ENCODE data around the gene VEGFC. TPM values are rescaled to one million over a fixed set of nuclear protein-coding genes. Genes with fewer than 3 reads are reported as not detected.

Gene VEGFC
- total RNA-seq, 2 donors from 2014 or later, result not detected

DNA sequence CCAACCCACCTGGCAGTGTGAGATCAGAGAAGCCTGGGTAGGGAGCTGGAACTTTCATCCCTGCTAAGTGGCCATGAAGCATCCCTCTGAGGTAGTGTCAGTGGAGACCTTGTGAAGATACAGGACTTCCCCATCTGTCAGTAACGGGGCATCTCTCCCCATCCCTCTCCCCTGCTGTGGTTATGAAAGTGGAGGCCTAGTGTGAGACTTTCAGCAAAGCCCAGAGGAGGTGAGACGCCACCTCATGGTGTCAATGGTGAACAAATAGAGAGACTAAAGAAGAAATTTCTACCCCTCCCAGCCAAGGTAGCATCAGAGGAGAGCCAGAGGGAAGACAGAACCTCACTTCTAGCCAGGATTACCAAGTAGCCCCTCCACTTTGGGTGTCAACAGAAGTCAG, 150.2 kb downstream of the VEGFC start:
- H3K4me1 Mint-ChIP-seq (ENCODE audit: low read depth), result no peaks in the 10 kb centered on the region
- no peak overlapping the region for H3K27ac Mint-ChIP-seq
- peaks cover 2 to 3% of the 10 kb centered on the region in 2 donors for H3K9me3 Mint-ChIP-seq
- H3K27me3 Mint-ChIP-seq (ENCODE audit: low read depth), result no peaks in the 10 kb centered on the region
- DNase-seq, result no peak
- no peak for ATAC-seq (replicated peaks in 1 of 2)
- H3K36me3 Mint-ChIP-seq (ENCODE audit: insufficient read depth in 2 of 2), result no peaks in the 10 kb centered on the region
- no peak overlapping the region for H3K4me3 Mint-ChIP-seq

DNA sequence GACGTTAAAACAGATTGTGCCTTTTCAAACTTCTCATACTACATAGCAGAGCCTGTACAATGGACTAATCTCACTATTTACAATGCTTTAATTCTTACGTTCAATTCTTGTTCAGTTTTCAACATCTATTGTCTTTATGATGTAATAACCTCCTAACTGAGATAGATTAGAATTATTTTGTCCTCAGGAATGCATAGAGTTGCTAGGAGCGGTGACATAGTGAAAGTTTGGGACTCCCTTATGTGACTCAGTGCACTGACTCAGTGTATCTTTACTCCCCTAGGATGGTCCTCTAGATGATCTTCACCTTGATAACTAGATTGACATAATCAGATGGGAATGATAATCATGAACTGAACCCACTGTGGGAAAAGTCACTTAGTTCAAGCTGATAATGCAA, 151.5 kb downstream of the VEGFC start:
- ATAC-seq (replicated peaks in 1 of 2), result no peak
- no peaks in the 10 kb centered on the region for H3K27me3 Mint-ChIP-seq (ENCODE audit: low read depth)
- H3K4me3 Mint-ChIP-seq, result no peak overlapping the region
- H3K4me1 Mint-ChIP-seq (ENCODE audit: low read depth), result no peaks in the 10 kb centered on the region
- DNase-seq, result no peak
- H3K27ac Mint-ChIP-seq, result no peak overlapping the region
- H3K36me3 Mint-ChIP-seq (ENCODE audit: insufficient read depth in 2 of 2), result no peaks in the 10 kb centered on the region
- peaks cover 2 to 3% of the 10 kb centered on the region in 2 donors for H3K9me3 Mint-ChIP-seq

DNA sequence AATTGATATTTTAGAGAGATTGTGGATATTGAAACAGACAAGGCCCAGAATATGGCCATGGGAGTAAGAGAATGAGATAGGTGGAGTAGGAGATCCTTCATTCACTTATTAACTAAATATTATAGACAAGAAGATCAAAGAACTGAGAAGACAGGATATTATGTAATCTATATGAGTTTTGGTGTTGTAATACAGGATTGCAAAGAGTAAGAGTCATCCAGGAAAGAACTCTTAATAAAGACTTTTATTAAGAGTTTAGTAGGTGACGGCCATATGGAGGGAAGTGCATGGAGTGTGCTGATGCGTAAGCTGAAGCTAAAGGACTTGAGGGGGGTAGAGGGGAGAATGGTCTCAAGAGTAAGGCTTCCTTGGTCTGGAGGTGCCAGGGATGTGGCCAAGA, 153.7 kb downstream of the VEGFC start:
- H3K36me3 Mint-ChIP-seq (ENCODE audit: insufficient read depth in 2 of 2), result no peaks in the 10 kb centered on the region
- ATAC-seq (replicated peaks in 1 of 2) (no peak), DNase-seq (no peak)
- no peaks in the 10 kb centered on the region for H3K4me1 Mint-ChIP-seq (ENCODE audit: low read depth)
- H3K4me3 Mint-ChIP-seq, result no peak overlapping the region
- H3K9me3 Mint-ChIP-seq, result peaks cover 2% of the 10 kb centered on the region in 2 donors
- H3K27ac Mint-ChIP-seq, result no peak overlapping the region
- H3K27me3 Mint-ChIP-seq (ENCODE audit: low read depth), result no peaks in the 10 kb centered on the region

DNA sequence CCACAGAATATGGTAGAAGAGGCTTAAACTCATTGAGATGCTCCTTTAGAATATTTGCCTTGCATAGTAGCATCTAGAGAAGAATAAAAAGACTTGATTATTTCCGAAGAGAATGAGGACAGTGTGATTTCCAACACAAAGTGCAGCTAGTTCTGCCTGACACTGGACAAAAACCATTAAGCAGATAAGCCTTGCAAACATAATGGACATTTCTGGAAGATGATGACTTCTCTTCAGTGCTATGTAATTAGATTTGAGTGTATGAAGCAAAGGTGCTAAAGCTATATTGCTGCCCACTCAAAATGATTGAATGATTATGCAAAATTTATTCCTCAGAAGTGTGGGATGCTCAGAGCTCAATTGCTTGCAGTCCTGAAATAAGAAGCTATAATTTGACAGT, 156.4 kb downstream of the VEGFC start:
- Mint-ChIP-seq H3K4me3 (no peak overlapping the region), H3K4me1 (ENCODE audit: low read depth) (no peaks in the 10 kb centered on the region), H3K36me3 (ENCODE audit: insufficient read depth in 2 of 2) (no peaks in the 10 kb centered on the region), H3K9me3 (peaks cover 0 to 2% of the 10 kb centered on the region in 2 donors), H3K27me3 (ENCODE audit: low read depth) (no peaks in the 10 kb centered on the region), H3K27ac (no peak overlapping the region)
- DNase-seq (no peak), ATAC-seq (replicated peaks in 1 of 2) (no peak)

DNA sequence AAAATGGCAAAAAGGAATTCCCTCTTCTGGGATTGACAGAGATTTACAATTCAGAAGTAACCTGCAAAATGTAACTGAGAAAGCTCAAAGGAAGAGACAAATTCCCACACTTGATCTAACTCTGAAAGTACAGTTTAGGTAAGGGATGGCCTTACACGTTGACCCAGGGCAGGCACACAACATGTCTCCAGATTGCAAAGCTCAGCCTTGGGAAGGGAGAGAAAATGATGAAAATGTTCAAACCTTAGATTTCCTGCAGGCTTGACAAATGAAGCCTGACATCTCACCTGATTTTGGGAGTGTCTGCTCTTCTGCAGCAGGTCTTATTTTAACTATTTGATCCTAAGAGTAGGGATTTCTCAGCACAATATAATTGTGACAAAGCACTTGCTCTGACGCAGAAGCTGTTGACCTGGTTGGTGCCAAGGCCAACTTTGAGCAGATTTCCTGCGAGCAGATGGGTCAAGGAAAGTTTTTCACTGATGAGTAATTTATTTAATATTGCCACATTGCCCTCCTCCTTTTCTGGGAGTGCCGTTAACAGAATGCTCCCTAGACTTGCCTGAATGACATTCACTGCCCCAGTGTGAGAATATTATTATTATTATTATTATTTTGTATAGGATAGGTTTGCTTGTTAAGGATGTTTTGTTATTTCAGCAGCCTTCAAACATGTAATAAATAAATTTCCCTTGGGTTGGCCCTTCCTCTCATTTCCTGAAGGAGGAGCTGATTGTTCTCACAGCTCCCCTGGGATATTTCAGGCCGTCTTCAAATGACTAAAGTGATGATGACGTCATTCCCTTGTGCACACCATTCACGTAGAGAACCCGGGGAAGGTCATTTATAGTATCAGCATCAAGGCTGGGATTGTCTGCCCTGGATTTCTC, 157.1 kb downstream of the VEGFC start:
- ATAC-seq (replicated peaks in 1 of 2), result no peak
- Mint-ChIP-seq H3K27me3 (ENCODE audit: low read depth) (no peaks in the 10 kb centered on the region), H3K4me1 (ENCODE audit: low read depth) (no peaks in the 10 kb centered on the region), H3K4me3 (no peak overlapping the region), H3K27ac (no peak overlapping the region), H3K9me3 (peaks cover 0 to 2% of the 10 kb centered on the region in 2 donors), H3K36me3 (ENCODE audit: insufficient read depth in 2 of 2) (no peaks in the 10 kb centered on the region)
- no peak for DNase-seq

Measured in activated T-cell treated with anti-CD3 and anti-CD28 coated beads, Interleukin-2, amount 50 U/mL, for 72 hours (primary cell).